Keratinocyte (primary cell): ENCODE measurements around the gene VIPR2.

Experiments
- EZH2 ChIP-seq: IDR thresholded peaks from one replicate; pipeline ENCODE4 v1.6.1; 2012; ENCODE audit warnings: inconsistent platforms, mild to moderate bottlenecking, low read length, moderate library complexity
- TF ChIP-seq, protein P1 (sequence below), 3 experiments: IDR thresholded peaks in 1 of 3; conservative IDR thresholded peaks in 1 of 3; optimal IDR thresholded peaks in 1 of 3; 2 replicates in 2 of 3; 3 replicates in 1 of 3; pipeline versions ENCODE3 to v1.5.1; 2011; ENCODE audit warnings: low read length in 3 of 3, mild to moderate bottlenecking in 3 of 3, moderate library complexity in 2 of 3, control low read depth in 1 of 3, inconsistent platforms in 1 of 3; ENCODE audit not compliant: insufficient read depth in 2 of 3; ENCODE audit errors: extremely low read depth in 1 of 3

GRCh38 chr7:159007364-159007995, 137.2 kb downstream of the VIPR2 start:
- TF ChIP-seq, protein P1, sequence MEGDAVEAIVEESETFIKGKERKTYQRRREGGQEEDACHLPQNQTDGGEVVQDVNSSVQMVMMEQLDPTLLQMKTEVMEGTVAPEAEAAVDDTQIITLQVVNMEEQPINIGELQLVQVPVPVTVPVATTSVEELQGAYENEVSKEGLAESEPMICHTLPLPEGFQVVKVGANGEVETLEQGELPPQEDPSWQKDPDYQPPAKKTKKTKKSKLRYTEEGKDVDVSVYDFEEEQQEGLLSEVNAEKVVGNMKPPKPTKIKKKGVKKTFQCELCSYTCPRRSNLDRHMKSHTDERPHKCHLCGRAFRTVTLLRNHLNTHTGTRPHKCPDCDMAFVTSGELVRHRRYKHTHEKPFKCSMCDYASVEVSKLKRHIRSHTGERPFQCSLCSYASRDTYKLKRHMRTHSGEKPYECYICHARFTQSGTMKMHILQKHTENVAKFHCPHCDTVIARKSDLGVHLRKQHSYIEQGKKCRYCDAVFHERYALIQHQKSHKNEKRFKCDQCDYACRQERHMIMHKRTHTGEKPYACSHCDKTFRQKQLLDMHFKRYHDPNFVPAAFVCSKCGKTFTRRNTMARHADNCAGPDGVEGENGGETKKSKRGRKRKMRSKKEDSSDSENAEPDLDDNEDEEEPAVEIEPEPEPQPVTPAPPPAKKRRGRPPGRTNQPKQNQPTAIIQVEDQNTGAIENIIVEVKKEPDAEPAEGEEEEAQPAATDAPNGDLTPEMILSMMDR (optimal IDR thresholded peaks at IDR 0.05 in 1 of 3, IDR thresholded peaks at IDR 0.05 in 1 of 3, conservative IDR thresholded peaks at IDR 0.05 in 1 of 3; ENCODE audit: extremely low read depth in 1 of 3, insufficient read depth in 2 of 3, low read length in 3 of 3): no peak
- TF ChIP-seq EZH2: no peak
